ENCODE measurements around the gene ZMYM2. TPM values are rescaled to one million over a fixed set of nuclear protein-coding genes. Genes with fewer than 3 reads are reported as not detected.

The ZMYM2 gene
- total RNA-seq, 1 experiment from 2014 or later: 159 TPM

DNA sequence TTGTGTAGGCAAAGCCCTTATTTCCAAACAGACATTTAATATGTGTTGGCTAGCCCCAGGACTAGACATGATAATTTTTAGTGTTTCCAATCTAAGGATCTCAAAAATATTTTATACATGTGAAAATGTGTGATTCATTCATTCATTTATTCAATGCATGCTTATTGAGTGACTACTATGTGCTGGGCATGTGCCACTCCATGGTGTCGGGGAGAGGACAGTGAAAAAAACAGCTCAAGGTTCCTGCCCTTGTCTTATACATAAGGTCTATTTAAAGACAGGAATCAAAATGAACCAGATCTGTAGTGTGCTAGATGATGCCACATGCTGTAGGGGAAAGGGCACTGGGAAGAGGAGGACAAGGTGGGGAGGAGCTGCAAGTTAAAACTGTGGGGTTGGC, 165.8 kb downstream of the ZMYM2 start:
- POLR2A ChIA-PET: no interaction called here
- no peaks in the 10 kb centered on the region for H3K36me3 Mint-ChIP-seq
- peaks cover 23% of the 10 kb centered on the region for H3K4me1 Mint-ChIP-seq
- TF ChIP-seq, protein P1, sequence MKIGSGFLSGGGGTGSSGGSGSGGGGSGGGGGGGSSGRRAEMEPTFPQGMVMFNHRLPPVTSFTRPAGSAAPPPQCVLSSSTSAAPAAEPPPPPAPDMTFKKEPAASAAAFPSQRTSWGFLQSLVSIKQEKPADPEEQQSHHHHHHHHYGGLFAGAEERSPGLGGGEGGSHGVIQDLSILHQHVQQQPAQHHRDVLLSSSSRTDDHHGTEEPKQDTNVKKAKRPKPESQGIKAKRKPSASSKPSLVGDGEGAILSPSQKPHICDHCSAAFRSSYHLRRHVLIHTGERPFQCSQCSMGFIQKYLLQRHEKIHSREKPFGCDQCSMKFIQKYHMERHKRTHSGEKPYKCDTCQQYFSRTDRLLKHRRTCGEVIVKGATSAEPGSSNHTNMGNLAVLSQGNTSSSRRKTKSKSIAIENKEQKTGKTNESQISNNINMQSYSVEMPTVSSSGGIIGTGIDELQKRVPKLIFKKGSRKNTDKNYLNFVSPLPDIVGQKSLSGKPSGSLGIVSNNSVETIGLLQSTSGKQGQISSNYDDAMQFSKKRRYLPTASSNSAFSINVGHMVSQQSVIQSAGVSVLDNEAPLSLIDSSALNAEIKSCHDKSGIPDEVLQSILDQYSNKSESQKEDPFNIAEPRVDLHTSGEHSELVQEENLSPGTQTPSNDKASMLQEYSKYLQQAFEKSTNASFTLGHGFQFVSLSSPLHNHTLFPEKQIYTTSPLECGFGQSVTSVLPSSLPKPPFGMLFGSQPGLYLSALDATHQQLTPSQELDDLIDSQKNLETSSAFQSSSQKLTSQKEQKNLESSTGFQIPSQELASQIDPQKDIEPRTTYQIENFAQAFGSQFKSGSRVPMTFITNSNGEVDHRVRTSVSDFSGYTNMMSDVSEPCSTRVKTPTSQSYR (CRISPR knock-in tag; IDR thresholded peaks at IDR 0.05): no peak
- TF ChIP-seq ZNF121 (CRISPR knock-in tag; IDR thresholded peaks at IDR 0.05) (no peak), CREB1 (CRISPR knock-in tag; IDR thresholded peaks at IDR 0.05) (no peak), EMX1 (CRISPR knock-in tag; IDR thresholded peaks at IDR 0.05) (no peak), JAZF1 (CRISPR knock-in tag; IDR thresholded peaks at IDR 0.05) (no peak), ZNF423 (CRISPR knock-in tag; IDR thresholded peaks at IDR 0.05) (no peak), ZBTB21 (CRISPR knock-in tag; IDR thresholded peaks at IDR 0.05; ENCODE audit: borderline replicate concordance) (no peak)
- TF ChIP-seq, protein P2, sequence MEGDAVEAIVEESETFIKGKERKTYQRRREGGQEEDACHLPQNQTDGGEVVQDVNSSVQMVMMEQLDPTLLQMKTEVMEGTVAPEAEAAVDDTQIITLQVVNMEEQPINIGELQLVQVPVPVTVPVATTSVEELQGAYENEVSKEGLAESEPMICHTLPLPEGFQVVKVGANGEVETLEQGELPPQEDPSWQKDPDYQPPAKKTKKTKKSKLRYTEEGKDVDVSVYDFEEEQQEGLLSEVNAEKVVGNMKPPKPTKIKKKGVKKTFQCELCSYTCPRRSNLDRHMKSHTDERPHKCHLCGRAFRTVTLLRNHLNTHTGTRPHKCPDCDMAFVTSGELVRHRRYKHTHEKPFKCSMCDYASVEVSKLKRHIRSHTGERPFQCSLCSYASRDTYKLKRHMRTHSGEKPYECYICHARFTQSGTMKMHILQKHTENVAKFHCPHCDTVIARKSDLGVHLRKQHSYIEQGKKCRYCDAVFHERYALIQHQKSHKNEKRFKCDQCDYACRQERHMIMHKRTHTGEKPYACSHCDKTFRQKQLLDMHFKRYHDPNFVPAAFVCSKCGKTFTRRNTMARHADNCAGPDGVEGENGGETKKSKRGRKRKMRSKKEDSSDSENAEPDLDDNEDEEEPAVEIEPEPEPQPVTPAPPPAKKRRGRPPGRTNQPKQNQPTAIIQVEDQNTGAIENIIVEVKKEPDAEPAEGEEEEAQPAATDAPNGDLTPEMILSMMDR (IDR thresholded peaks at IDR 0.05): no peak
- TF ChIP-seq, protein P3, sequence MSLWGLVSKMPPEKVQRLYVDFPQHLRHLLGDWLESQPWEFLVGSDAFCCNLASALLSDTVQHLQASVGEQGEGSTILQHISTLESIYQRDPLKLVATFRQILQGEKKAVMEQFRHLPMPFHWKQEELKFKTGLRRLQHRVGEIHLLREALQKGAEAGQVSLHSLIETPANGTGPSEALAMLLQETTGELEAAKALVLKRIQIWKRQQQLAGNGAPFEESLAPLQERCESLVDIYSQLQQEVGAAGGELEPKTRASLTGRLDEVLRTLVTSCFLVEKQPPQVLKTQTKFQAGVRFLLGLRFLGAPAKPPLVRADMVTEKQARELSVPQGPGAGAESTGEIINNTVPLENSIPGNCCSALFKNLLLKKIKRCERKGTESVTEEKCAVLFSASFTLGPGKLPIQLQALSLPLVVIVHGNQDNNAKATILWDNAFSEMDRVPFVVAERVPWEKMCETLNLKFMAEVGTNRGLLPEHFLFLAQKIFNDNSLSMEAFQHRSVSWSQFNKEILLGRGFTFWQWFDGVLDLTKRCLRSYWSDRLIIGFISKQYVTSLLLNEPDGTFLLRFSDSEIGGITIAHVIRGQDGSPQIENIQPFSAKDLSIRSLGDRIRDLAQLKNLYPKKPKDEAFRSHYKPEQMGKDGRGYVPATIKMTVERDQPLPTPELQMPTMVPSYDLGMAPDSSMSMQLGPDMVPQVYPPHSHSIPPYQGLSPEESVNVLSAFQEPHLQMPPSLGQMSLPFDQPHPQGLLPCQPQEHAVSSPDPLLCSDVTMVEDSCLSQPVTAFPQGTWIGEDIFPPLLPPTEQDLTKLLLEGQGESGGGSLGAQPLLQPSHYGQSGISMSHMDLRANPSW (CRISPR knock-in tag; conservative IDR thresholded peaks at IDR 0.05; ENCODE audit: low read depth): no peak
- TF ChIP-seq, protein P4, sequence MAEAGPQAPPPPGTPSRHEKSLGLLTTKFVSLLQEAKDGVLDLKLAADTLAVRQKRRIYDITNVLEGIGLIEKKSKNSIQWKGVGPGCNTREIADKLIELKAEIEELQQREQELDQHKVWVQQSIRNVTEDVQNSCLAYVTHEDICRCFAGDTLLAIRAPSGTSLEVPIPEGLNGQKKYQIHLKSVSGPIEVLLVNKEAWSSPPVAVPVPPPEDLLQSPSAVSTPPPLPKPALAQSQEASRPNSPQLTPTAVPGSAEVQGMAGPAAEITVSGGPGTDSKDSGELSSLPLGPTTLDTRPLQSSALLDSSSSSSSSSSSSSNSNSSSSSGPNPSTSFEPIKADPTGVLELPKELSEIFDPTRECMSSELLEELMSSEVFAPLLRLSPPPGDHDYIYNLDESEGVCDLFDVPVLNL (CRISPR knock-in tag; IDR thresholded peaks at IDR 0.05; ENCODE audit: borderline replicate concordance, low read depth): no peak
- TF ChIP-seq, protein P5, sequence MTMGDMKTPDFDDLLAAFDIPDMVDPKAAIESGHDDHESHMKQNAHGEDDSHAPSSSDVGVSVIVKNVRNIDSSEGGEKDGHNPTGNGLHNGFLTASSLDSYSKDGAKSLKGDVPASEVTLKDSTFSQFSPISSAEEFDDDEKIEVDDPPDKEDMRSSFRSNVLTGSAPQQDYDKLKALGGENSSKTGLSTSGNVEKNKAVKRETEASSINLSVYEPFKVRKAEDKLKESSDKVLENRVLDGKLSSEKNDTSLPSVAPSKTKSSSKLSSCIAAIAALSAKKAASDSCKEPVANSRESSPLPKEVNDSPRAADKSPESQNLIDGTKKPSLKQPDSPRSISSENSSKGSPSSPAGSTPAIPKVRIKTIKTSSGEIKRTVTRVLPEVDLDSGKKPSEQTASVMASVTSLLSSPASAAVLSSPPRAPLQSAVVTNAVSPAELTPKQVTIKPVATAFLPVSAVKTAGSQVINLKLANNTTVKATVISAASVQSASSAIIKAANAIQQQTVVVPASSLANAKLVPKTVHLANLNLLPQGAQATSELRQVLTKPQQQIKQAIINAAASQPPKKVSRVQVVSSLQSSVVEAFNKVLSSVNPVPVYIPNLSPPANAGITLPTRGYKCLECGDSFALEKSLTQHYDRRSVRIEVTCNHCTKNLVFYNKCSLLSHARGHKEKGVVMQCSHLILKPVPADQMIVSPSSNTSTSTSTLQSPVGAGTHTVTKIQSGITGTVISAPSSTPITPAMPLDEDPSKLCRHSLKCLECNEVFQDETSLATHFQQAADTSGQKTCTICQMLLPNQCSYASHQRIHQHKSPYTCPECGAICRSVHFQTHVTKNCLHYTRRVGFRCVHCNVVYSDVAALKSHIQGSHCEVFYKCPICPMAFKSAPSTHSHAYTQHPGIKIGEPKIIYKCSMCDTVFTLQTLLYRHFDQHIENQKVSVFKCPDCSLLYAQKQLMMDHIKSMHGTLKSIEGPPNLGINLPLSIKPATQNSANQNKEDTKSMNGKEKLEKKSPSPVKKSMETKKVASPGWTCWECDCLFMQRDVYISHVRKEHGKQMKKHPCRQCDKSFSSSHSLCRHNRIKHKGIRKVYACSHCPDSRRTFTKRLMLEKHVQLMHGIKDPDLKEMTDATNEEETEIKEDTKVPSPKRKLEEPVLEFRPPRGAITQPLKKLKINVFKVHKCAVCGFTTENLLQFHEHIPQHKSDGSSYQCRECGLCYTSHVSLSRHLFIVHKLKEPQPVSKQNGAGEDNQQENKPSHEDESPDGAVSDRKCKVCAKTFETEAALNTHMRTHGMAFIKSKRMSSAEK (CRISPR knock-in tag; IDR thresholded peaks at IDR 0.05; ENCODE audit: borderline replicate concordance): no peak
- TF ChIP-seq, protein P6, sequence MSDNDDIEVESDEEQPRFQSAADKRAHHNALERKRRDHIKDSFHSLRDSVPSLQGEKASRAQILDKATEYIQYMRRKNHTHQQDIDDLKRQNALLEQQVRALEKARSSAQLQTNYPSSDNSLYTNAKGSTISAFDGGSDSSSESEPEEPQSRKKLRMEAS (CRISPR knock-in tag; IDR thresholded peaks at IDR 0.05): no peak
- TF ChIP-seq, protein P7, sequence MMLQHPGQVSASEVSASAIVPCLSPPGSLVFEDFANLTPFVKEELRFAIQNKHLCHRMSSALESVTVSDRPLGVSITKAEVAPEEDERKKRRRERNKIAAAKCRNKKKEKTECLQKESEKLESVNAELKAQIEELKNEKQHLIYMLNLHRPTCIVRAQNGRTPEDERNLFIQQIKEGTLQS (CRISPR knock-in tag; conservative IDR thresholded peaks at IDR 0.05): no peak
- ATAC-seq (no peak), DNase-seq (ENCODE audit: low spot score) (no peak)
- CTCF ChIA-PET: interaction anchor here (1.5 kb wide), 1 partner anchor 8 kb away, joined by 3 read pairs; no protein-coding TSS in a partner anchor
- no peaks in the 10 kb centered on the region for H3K9me3 Mint-ChIP-seq
- no peak overlapping the region for H3K27ac Mint-ChIP-seq
- H3K4me3 Mint-ChIP-seq: no peak overlapping the region
- peaks cover 8% of the 10 kb centered on the region; the same call in 1 of the 2 replicates for H3K27me3 Mint-ChIP-seq (ENCODE audit: low read depth)
